Upper lobe of left lung (tissue), 4 donors: ENCODE measurements around the gene PSMD12.

Experiments
- POLR2AphosphoS5 ChIP-seq, 2 donors: sonication (generic); formaldehyde crosslinking; IDR thresholded peaks; one replicate each; pipeline ENCODE4 v1.5.1; 2017; ENCODE audit warnings: antibody characterized with exemption in 2 of 2
- TF ChIP-seq, protein P1 (sequence below), 6 experiments: fragments of 450-650 bp in 4 of 6; fragments of 200-600 bp in 2 of 6; sonication (generic) in 2 of 6; IDR thresholded peaks; one replicate each; pipeline ENCODE4 v1.5.1; 2016 to 2019; ENCODE audit warnings: antibody characterized with exemption in 6 of 6

- TF ChIP-seq, protein P1, sequence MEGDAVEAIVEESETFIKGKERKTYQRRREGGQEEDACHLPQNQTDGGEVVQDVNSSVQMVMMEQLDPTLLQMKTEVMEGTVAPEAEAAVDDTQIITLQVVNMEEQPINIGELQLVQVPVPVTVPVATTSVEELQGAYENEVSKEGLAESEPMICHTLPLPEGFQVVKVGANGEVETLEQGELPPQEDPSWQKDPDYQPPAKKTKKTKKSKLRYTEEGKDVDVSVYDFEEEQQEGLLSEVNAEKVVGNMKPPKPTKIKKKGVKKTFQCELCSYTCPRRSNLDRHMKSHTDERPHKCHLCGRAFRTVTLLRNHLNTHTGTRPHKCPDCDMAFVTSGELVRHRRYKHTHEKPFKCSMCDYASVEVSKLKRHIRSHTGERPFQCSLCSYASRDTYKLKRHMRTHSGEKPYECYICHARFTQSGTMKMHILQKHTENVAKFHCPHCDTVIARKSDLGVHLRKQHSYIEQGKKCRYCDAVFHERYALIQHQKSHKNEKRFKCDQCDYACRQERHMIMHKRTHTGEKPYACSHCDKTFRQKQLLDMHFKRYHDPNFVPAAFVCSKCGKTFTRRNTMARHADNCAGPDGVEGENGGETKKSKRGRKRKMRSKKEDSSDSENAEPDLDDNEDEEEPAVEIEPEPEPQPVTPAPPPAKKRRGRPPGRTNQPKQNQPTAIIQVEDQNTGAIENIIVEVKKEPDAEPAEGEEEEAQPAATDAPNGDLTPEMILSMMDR (IDR thresholded peaks at IDR 0.05) = no peak
- no peak for TF ChIP-seq POLR2AphosphoS5 (IDR thresholded peaks at IDR 0.05)
Observed at GRCh38 chr17:67347826-67348225, 18.6 kb downstream of the PSMD12 start.
